Measurements from ENCODE around the gene CHRD.
A peak's percentile ranks its signal among the peaks of the same experiment; 100 is the strongest.

Gene CHRD

DNA sequence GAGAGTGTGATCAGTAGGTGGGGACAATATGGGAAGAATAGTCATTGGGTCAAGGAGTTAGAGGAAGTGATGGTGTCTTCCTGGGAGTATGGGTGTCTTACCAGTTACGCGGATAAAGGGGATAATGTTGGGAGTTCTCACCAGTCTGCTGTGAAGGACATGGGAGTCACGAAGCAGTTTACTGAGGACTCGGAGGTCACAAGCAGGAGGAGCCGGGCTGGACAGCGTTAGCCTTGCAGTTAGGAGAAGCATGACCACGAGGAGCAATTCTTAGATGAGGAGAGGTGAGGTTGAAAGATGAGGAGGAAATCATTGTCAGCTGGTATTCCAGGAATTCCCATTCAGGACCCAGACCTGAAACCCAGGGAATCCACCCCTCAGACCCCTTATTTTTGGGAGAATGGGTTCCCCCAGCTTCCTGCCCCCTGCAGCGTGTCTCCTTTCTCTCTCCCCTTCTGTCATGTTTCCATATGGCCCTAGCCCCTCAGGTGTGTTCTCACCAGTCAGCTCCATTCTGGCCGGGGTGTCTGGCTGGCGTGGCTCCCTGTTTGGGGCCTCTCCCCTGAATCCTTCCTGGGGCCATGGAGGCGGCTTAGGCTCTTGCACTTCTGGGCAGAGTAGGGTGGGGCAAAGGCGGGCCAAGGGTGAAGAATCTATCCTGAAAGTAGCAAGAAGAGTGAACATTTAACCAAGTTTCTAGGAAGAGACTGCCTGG is 4.0 kb upstream of the CHRD start:
- Histone ChIP-seq H3K9me3 (ENCODE audit: control insufficient read depth in 1 of 2, low read length in 2 of 2) (no peaks in the 10 kb centered on the region), H3K36me3 (ENCODE audit: control insufficient read depth in 1 of 2, insufficient read depth in 2 of 2, low read length in 2 of 2) (no peaks in the 10 kb centered on the region), H3K27ac (ENCODE audit: low read depth, low read length) (no peak overlapping the region), H3K9ac (ENCODE audit: low read depth in 1 of 2, low read length in 2 of 2) (no peak overlapping the region), H3K27me3 (ENCODE audit: control insufficient read depth in 1 of 2, insufficient read depth in 2 of 2, low read length in 2 of 2) (peaks cover 38 to 39% of the 10 kb centered on the region in 2 donors), H3K4me1 (ENCODE audit: control insufficient read depth in 1 of 2, insufficient read depth in 2 of 2, low read length in 2 of 2) (peaks cover 14% of the 10 kb centered on the region in 2 donors), H3K4me3 (ENCODE audit: low read depth in 1 of 2, low read length in 2 of 2) (no peak overlapping the region)

DNA sequence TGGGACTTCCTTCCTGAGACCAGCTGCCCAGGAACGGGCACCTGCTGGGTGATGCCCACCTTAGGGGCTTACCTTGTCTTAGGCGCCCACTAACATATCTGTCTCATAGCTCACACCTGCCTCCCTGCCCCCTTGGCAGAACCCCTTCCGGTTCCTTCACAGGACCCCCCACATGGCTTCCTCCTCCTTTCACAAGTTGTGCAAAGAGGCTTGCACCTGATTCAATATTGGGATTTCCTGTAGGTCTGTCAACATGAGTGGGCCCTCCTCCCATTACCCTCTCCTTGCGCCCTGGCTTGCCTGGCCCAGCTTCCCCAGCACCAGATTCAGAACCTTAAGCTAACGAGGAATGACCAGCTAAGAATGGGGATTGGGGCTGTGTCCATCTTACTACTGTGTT is 2.5 kb upstream of the CHRD start:
- H3K9ac ChIP-seq (ENCODE audit: low read depth in 1 of 2, low read length in 2 of 2): no peak overlapping the region
- no peaks in the 10 kb centered on the region for H3K36me3 ChIP-seq (ENCODE audit: control insufficient read depth in 1 of 2, insufficient read depth in 2 of 2, low read length in 2 of 2)
- peaks cover 21 to 24% of the 10 kb centered on the region in 2 donors for H3K4me1 ChIP-seq (ENCODE audit: control insufficient read depth in 1 of 2, insufficient read depth in 2 of 2, low read length in 2 of 2)
- H3K27ac ChIP-seq (ENCODE audit: low read depth, low read length): no peak overlapping the region
- peaks cover 52 to 54% of the 10 kb centered on the region in 2 donors for H3K27me3 ChIP-seq (ENCODE audit: control insufficient read depth in 1 of 2, insufficient read depth in 2 of 2, low read length in 2 of 2)
- no peak overlapping the region for H3K4me3 ChIP-seq (ENCODE audit: low read depth in 1 of 2, low read length in 2 of 2)
- no peaks in the 10 kb centered on the region for H3K9me3 ChIP-seq (ENCODE audit: control insufficient read depth in 1 of 2, low read length in 2 of 2)

DNA sequence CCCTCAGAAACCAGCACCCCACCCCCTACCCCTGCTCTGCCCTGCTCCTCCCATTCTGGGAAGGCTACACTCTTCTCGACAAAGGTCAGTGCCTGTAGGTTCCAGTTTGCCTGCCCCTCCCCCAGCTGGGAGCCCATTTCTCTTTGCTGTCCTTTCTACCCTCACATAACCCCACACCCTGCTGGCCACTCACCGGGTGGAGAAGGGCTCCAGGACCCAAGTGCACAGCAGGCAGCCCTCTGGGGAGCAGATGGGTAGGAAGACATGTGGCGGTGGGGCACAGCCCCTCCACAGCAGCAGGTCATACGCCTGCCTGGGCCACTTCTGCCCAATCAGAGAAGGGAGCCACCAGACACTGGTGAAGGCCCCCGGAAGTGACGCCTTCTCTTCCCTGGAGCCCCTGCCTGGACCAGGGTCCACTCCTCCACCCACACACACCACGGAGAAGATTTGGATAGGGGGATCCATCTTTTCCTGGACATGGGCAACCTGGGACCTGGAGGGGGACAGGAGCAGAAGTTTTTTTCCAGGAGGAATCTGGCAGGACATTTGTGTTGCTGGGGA is 1.9 kb upstream of the CHRD start, which contains the start of gene THPO:
Gene THPO, minus strand, starts transcription at position 326 of the 564 bp plus-strand sequence. CDS start 1,948 bp downstream, outside the sequence.
- Histone ChIP-seq H3K27me3 (ENCODE audit: control insufficient read depth in 1 of 2, insufficient read depth in 2 of 2, low read length in 2 of 2) (peaks cover 52 to 60% of the 10 kb centered on the region in 2 donors), H3K9me3 (ENCODE audit: control insufficient read depth in 1 of 2, low read length in 2 of 2) (no peaks in the 10 kb centered on the region), H3K4me3 (ENCODE audit: low read depth in 1 of 2, low read length in 2 of 2) (no peak within 1 kb of the TSS), H3K36me3 (ENCODE audit: control insufficient read depth in 1 of 2, insufficient read depth in 2 of 2, low read length in 2 of 2) (no peaks in the 10 kb centered on the region), H3K4me1 (ENCODE audit: control insufficient read depth in 1 of 2, insufficient read depth in 2 of 2, low read length in 2 of 2) (peaks cover 21 to 24% of the 10 kb centered on the region in 2 donors), H3K27ac (ENCODE audit: low read depth, low read length) (no peak within 1 kb of the TSS), H3K9ac (ENCODE audit: low read depth in 1 of 2, low read length in 2 of 2) (no peak within 1 kb of the TSS)

DNA sequence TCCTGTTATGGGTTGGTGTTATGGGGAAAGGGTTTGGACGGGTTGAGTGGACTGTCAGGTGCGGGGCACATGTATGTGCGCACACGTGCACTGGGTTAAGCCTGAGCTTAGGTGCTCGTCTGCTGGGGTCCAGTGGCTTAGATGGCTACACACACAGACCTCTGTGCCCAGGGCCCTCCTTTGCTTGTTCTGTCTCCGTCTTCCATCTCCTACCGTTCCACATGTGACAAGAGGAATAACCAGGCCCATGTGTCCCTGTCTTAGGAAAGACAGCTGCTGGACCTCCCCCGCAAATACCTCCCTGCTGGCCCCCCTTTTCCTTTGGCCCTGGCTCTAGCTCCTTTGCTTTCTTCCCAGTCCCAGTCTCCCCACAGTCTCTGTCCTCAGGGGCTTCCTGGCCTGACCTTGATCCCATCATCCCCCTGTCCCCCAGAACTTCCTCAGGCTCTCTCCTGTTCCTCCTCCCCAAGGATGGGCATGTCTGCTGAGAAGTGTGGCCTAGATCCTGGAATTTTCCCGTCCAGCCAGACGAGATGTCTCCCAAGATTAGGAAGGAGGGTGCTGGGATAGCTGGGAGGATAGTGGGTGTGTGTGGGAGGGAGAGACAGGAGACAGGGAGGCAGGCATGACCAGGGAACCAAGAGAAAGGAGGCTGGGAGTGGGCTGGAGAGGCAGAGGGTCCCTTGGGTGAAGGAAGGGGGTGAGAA is 1.1 kb upstream of the CHRD start:
- Histone ChIP-seq H3K27ac (ENCODE audit: low read depth, low read length) (no peak overlapping the region), H3K4me3 (ENCODE audit: low read depth in 1 of 2, low read length in 2 of 2) (no peak overlapping the region), H3K9me3 (ENCODE audit: control insufficient read depth in 1 of 2, low read length in 2 of 2) (no peaks in the 10 kb centered on the region), H3K9ac (ENCODE audit: low read depth in 1 of 2, low read length in 2 of 2) (no peak overlapping the region), H3K27me3 (ENCODE audit: control insufficient read depth in 1 of 2, insufficient read depth in 2 of 2, low read length in 2 of 2) (peaks cover 53 to 60% of the 10 kb centered on the region in 2 donors), H3K4me1 (ENCODE audit: control insufficient read depth in 1 of 2, insufficient read depth in 2 of 2, low read length in 2 of 2) (peaks cover 21 to 24% of the 10 kb centered on the region in 2 donors), H3K36me3 (ENCODE audit: control insufficient read depth in 1 of 2, insufficient read depth in 2 of 2, low read length in 2 of 2) (no peaks in the 10 kb centered on the region)

DNA sequence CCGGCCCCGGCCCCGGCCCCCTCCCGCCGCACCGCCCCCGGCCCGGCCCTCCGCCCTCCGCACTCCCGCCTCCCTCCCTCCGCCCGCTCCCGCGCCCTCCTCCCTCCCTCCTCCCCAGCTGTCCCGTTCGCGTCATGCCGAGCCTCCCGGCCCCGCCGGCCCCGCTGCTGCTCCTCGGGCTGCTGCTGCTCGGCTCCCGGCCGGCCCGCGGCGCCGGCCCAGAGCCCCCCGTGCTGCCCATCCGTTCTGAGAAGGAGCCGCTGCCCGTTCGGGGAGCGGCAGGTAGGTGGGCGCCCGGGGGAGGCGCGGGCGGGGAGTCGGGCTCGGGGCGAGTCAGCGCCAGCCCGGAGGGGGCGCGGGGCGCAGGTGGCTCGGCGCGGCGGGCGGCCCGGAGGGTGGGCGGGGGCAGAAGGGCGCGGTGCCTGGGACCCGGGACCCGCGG is 352 bp downstream of the CHRD start:
- H3K9ac ChIP-seq (ENCODE audit: low read depth in 1 of 2, low read length in 2 of 2): no peak overlapping the region
- no peak overlapping the region for H3K27ac ChIP-seq (ENCODE audit: low read depth, low read length)
- H3K4me1 ChIP-seq (ENCODE audit: control insufficient read depth in 1 of 2, insufficient read depth in 2 of 2, low read length in 2 of 2): peaks cover 21 to 24% of the 10 kb centered on the region in 2 donors
- H3K9me3 ChIP-seq (ENCODE audit: control insufficient read depth in 1 of 2, low read length in 2 of 2): no peaks in the 10 kb centered on the region
- H3K36me3 ChIP-seq (ENCODE audit: control insufficient read depth in 1 of 2, insufficient read depth in 2 of 2, low read length in 2 of 2): no peaks in the 10 kb centered on the region
- H3K4me3 ChIP-seq (ENCODE audit: low read depth in 1 of 2, low read length in 2 of 2): peak overlapping the region in 1 of 2 donors; percentile 53
- peaks cover 53 to 57% of the 10 kb centered on the region in 2 donors for H3K27me3 ChIP-seq (ENCODE audit: control insufficient read depth in 1 of 2, insufficient read depth in 2 of 2, low read length in 2 of 2)

DNA sequence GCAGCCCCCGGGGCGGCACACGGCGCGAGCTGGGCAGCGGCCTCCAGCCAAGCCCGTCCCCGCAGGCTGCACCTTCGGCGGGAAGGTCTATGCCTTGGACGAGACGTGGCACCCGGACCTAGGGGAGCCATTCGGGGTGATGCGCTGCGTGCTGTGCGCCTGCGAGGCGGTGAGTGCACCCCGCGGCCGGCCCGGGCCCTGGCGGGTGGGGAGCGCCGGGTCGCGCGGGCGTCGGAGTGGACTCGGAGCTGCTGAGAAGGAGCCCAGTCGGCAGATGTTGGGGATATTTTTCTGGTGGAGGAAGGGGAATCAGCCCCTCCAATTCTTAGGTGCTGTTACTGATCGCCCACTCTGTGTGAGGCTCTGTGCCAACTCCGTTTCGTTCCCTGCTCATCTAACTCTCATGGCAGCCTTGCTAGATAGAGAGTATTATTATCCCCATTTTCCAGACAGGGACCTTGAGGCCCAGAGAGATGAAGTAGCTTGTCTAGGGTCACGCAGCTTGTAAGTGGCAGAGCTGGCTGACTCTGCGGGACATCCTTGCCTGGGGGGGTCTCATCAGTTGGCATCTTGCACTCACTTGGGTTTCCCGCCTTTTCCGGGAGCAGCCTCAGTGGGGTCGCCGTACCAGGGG is 890 bp downstream of the CHRD start:
- Histone ChIP-seq H3K9ac (ENCODE audit: low read depth in 1 of 2, low read length in 2 of 2) (no peak overlapping the region), H3K9me3 (ENCODE audit: control insufficient read depth in 1 of 2, low read length in 2 of 2) (no peaks in the 10 kb centered on the region), H3K4me1 (ENCODE audit: control insufficient read depth in 1 of 2, insufficient read depth in 2 of 2, low read length in 2 of 2) (peaks cover 21 to 24% of the 10 kb centered on the region in 2 donors), H3K27me3 (ENCODE audit: control insufficient read depth in 1 of 2, insufficient read depth in 2 of 2, low read length in 2 of 2) (peaks cover 52 to 53% of the 10 kb centered on the region in 2 donors), H3K27ac (ENCODE audit: low read depth, low read length) (no peak overlapping the region), H3K4me3 (ENCODE audit: low read depth in 1 of 2, low read length in 2 of 2) (peak overlapping the region; percentile 29 to 53), H3K36me3 (ENCODE audit: control insufficient read depth in 1 of 2, insufficient read depth in 2 of 2, low read length in 2 of 2) (no peaks in the 10 kb centered on the region)

DNA sequence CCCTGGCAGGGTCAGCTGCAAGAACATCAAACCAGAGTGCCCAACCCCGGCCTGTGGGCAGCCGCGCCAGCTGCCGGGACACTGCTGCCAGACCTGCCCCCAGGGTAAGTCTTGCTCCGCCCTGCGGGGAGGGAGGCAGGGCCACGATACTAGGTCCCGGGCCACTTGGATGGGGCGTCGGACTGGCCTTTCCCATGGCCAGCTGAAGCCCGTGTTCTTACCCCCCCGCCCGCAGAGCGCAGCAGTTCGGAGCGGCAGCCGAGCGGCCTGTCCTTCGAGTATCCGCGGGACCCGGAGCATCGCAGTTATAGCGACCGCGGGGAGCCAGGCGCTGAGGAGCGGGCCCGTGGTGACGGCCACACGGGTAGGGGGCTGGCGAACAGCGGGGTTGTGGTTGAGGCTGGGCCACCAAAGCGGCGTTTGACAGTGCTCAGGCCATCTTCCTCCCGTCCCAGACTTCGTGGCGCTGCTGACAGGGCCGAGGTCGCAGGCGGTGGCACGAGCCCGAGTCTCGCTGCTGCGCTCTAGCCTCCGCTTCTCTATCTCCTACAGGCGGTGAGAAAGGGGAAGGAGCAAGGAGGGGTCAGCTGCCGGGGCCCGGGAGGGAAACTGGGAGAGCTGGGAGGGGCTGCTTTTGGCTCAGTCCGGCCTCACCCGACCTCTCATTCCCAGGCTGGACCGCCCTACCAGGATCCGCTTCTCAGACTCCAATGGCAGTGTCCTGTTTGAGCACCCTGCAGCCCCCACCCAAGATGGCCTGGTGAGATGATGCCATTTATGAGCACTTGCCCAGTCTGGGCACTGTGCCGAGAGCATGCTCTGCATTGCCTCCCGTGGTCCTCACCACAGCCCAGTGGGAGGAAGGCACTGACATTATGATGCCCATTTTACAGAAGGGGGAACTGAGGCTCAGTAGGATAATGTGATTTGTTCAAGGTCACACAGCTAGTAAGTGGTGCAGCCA is 1.7 kb downstream of the CHRD start:
- Histone ChIP-seq H3K36me3 (ENCODE audit: control insufficient read depth in 1 of 2, insufficient read depth in 2 of 2, low read length in 2 of 2) (no peaks in the 10 kb centered on the region), H3K4me1 (ENCODE audit: control insufficient read depth in 1 of 2, insufficient read depth in 2 of 2, low read length in 2 of 2) (peaks cover 21 to 24% of the 10 kb centered on the region in 2 donors), H3K9ac (ENCODE audit: low read depth in 1 of 2, low read length in 2 of 2) (no peak overlapping the region), H3K9me3 (ENCODE audit: control insufficient read depth in 1 of 2, low read length in 2 of 2) (no peaks in the 10 kb centered on the region), H3K27ac (ENCODE audit: low read depth, low read length) (no peak overlapping the region), H3K27me3 (ENCODE audit: control insufficient read depth in 1 of 2, insufficient read depth in 2 of 2, low read length in 2 of 2) (peaks cover 46 to 48% of the 10 kb centered on the region in 2 donors), H3K4me3 (ENCODE audit: low read depth in 1 of 2, low read length in 2 of 2) (peak overlapping the region; percentile 29 to 53)

DNA sequence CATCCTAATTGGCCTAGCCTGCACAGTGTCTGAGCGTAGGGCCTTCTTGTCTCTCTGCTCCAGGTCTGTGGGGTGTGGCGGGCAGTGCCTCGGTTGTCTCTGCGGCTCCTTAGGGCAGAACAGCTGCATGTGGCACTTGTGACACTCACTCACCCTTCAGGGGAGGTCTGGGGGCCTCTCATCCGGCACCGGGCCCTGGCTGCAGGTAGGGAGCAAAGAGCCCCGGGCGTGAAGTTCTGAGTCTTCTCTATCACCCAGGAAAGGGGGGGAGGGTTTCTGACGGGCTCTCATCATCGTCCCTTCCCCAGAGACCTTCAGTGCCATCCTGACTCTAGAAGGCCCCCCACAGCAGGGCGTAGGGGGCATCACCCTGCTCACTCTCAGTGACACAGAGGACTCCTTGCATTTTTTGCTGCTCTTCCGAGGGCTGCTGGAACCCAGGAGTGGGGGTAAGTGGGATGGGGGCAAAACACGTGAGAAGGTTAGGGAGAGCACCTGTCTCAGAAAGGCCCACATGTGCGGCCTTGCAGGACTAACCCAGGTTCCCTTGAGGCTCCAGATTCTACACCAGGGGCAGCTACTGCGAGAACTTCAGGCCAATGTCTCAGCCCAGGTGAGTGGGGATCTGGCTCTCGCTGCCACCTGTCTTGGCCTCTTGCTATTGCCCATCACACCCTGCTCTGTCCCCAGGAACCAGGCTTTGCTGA is 2.6 kb downstream of the CHRD start:
- no peak overlapping the region for H3K27ac ChIP-seq (ENCODE audit: low read depth, low read length)
- H3K4me3 ChIP-seq (ENCODE audit: low read depth in 1 of 2, low read length in 2 of 2): no peak overlapping the region
- no peak overlapping the region for H3K9ac ChIP-seq (ENCODE audit: low read depth in 1 of 2, low read length in 2 of 2)
- H3K36me3 ChIP-seq (ENCODE audit: control insufficient read depth in 1 of 2, insufficient read depth in 2 of 2, low read length in 2 of 2): no peaks in the 10 kb centered on the region
- peaks cover 18 to 24% of the 10 kb centered on the region in 2 donors for H3K4me1 ChIP-seq (ENCODE audit: control insufficient read depth in 1 of 2, insufficient read depth in 2 of 2, low read length in 2 of 2)
- H3K27me3 ChIP-seq (ENCODE audit: control insufficient read depth in 1 of 2, insufficient read depth in 2 of 2, low read length in 2 of 2): peaks cover 41 to 43% of the 10 kb centered on the region in 2 donors
- H3K9me3 ChIP-seq (ENCODE audit: control insufficient read depth in 1 of 2, low read length in 2 of 2): no peaks in the 10 kb centered on the region

Data from duodenal mucosa (tissue), 2 donors.